HG03520 (cell line): Measurements from ENCODE around the gene OR56A1.

Source experiments
- ATAC-seq: cut with Tn5 transposase; IDR thresholded peaks from one replicate; pipeline ENCODE4 v1.9.1; 2021; ENCODE audit warnings: mild to moderate bottlenecking, moderate library complexity; ENCODE audit not compliant: unreplicated experiment

Gene OR56A1

DNA sequence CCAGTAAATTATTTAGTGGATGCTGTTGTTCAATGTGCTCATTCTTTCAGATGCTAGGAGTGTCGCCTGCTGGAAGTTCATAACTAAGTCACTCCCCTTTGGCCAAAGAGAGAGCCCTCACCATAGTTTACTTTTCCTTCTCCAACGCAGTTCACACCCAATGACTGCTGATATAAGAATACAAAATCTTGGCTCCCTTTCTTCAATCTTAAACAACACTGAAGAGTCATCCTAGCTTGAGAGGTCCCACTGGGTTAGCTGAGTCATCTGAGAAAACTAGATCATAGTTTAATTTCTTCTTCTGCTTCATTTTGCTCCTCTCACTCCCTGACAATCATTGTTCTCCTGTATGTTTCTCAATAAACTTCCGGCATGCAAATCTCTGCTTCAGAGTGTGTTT, 38.4 kb downstream of the OR56A1 start:
- no peak for ATAC-seq

DNA sequence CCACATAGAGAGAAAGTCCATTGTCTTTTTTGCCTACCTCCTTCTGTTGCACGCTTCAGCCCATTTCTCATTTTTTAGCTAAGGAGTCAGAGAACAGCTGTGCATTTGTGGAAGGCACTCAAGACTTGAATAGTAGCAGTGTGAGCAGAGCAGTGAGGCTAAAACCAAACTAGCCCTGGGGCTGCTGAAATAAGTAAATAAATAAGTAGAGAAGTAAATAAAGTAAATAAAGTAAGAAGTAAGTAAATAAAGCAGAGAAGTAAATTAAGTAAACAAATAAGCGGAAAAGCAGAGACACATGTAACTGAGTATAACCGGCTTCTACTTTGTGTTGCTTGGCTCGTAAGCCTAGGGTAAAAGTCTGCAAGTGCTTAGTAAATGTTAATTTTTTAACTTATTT, 41.4 kb downstream of the OR56A1 start:
- ATAC-seq: no peak

- ATAC-seq: no peak
Measured at GRCh38 chr11:5986885-5987284, 43.7 kb downstream of the OR56A1 start, which contains the start of gene OR52L1. Gene OR52L1 (minus strand): TSS chr11:5986985. CDS start chr11:5986930, 55 bp downstream.

GRCh38 chr11:5983443-5983842, 47.1 kb downstream of the OR56A1 start:
- no peak for ATAC-seq

- no peak for ATAC-seq
Measured at GRCh38 chr11:5973530-5973929, 57.0 kb downstream of the OR56A1 start.
